ENCODE measurements around the gene SHC3.

SHC3 gene

GRCh38 chr9:89172398-89172797 is 6.2 kb downstream of the SHC3 start:
- no CpG with 5 or more reads among the region's 2 CpGs for WGBS (ENCODE audit: insufficient coverage, insufficient read length)
- Histone ChIP-seq H3K4me1 (ENCODE audit: control insufficient read depth, insufficient read depth, low read length) (no peaks in the 10 kb centered on the region), H3K9me3 (ENCODE audit: control insufficient read depth, insufficient read depth, low read length) (no peaks in the 10 kb centered on the region), H3K36me3 (ENCODE audit: control insufficient read depth, insufficient read depth, low read length) (no peaks in the 10 kb centered on the region), H3K27me3 (ENCODE audit: control insufficient read depth, insufficient read depth, low read length) (peaks cover 7% of the 10 kb centered on the region), H3K27ac (ENCODE audit: low read length) (no peak overlapping the region), H3K4me3 (ENCODE audit: low read length) (no peak overlapping the region)
- no peak for DNase-seq (ENCODE audit: low read depth, low spot score)

GRCh38 chr9:89171693-89172092 is 6.9 kb downstream of the SHC3 start:
- Histone ChIP-seq H3K27me3 (ENCODE audit: control insufficient read depth, insufficient read depth, low read length) (peaks cover 2% of the 10 kb centered on the region; the same call in 1 of the 2 replicates), H3K27ac (ENCODE audit: low read length) (no peak overlapping the region), H3K9me3 (ENCODE audit: control insufficient read depth, insufficient read depth, low read length) (no peaks in the 10 kb centered on the region), H3K4me1 (ENCODE audit: control insufficient read depth, insufficient read depth, low read length) (no peaks in the 10 kb centered on the region), H3K4me3 (ENCODE audit: low read length) (no peak overlapping the region), H3K36me3 (ENCODE audit: control insufficient read depth, insufficient read depth, low read length) (no peaks in the 10 kb centered on the region)
- WGBS (ENCODE audit: insufficient coverage, insufficient read length): no CpG with 5 or more reads among the region's 4 CpGs
- no peak for DNase-seq (ENCODE audit: low read depth, low spot score)

GRCh38 chr9:89171231-89171630 is 7.4 kb downstream of the SHC3 start:
- Histone ChIP-seq H3K4me1 (ENCODE audit: control insufficient read depth, insufficient read depth, low read length) (no peaks in the 10 kb centered on the region), H3K4me3 (ENCODE audit: low read length) (no peak overlapping the region), H3K27me3 (ENCODE audit: control insufficient read depth, insufficient read depth, low read length) (peaks cover 2% of the 10 kb centered on the region; the same call in 1 of the 2 replicates), H3K9me3 (ENCODE audit: control insufficient read depth, insufficient read depth, low read length) (no peaks in the 10 kb centered on the region), H3K27ac (ENCODE audit: low read length) (no peak overlapping the region), H3K36me3 (ENCODE audit: control insufficient read depth, insufficient read depth, low read length) (no peaks in the 10 kb centered on the region)
- no peak for DNase-seq (ENCODE audit: low read depth, low spot score)
- WGBS (ENCODE audit: insufficient coverage, insufficient read length): no CpG with 5 or more reads among the region's 3 CpGs

GRCh38 chr9:89168901-89169813 is 9.5 kb downstream of the SHC3 start:
- Histone ChIP-seq H3K27ac (ENCODE audit: low read length) (no peak overlapping the region), H3K4me1 (ENCODE audit: control insufficient read depth, insufficient read depth, low read length) (no peaks in the 10 kb centered on the region), H3K9me3 (ENCODE audit: control insufficient read depth, insufficient read depth, low read length) (no peaks in the 10 kb centered on the region), H3K4me3 (ENCODE audit: low read length) (no peak overlapping the region), H3K36me3 (ENCODE audit: control insufficient read depth, insufficient read depth, low read length) (no peaks in the 10 kb centered on the region), H3K27me3 (ENCODE audit: control insufficient read depth, insufficient read depth, low read length) (no peaks in the 10 kb centered on the region; the same call in 1 of the 2 replicates)
- DNase-seq (ENCODE audit: low read depth, low spot score): no peak
- no CpG with 5 or more reads among the region's 9 CpGs for WGBS (ENCODE audit: insufficient coverage, insufficient read length)

DNA sequence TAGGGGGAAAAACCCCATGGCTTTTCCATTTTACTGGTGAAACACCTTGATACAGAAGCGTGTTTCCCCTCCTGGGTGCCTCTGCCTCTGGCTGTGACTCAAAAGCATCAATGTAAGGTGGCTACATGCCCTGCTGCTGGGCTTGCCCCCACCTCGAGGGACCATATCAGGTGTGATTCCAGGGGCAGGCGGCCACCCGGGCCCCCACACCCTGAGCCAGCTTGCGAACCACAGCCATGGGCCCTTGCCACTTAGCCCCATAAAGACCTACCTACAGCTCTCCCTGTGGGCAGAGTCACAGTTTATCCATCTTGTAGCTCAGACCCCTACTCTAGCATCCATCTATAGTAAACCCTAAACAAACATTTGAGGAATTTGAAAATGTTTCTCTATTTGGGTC is 10.8 kb downstream of the SHC3 start:
- WGBS (ENCODE audit: insufficient coverage, insufficient read length): no CpG with 5 or more reads among the region's 5 CpGs

DNA sequence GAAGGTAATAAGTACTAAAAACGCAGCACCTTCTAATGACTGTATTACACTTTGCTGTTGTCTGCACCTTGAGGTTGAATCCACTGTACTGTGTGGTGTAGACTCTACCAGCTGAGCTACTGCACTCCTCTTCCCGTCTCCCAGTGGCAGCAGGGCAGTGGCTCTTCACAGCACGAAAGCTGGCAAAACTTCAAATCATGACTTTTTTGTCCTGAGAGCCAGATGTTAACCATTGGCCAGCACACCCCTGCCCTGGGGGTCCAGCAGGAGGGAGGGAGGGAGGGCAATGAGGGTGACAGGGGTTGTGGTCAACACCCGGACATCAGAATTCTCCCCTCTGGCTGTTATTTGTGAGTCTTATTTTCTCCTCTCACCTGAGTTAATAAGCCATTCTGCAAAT is 11.8 kb downstream of the SHC3 start:
- no peak overlapping the region for H3K4me3 ChIP-seq (ENCODE audit: low read length)
- H3K36me3 ChIP-seq (ENCODE audit: control insufficient read depth, insufficient read depth, low read length): no peaks in the 10 kb centered on the region
- DNase-seq (ENCODE audit: low read depth, low spot score): no peak
- no CpG with 5 or more reads among the region's 4 CpGs for WGBS (ENCODE audit: insufficient coverage, insufficient read length)
- H3K27ac ChIP-seq (ENCODE audit: low read length): no peak overlapping the region
- H3K27me3 ChIP-seq (ENCODE audit: control insufficient read depth, insufficient read depth, low read length): no peaks in the 10 kb centered on the region; the same call in 1 of the 2 replicates
- H3K9me3 ChIP-seq (ENCODE audit: control insufficient read depth, insufficient read depth, low read length): no peaks in the 10 kb centered on the region
- no peaks in the 10 kb centered on the region for H3K4me1 ChIP-seq (ENCODE audit: control insufficient read depth, insufficient read depth, low read length)

More for the DNA sequence above, 10.8 kb downstream of the SHC3 start:
- no peaks in the 10 kb centered on the region for H3K4me1 ChIP-seq (ENCODE audit: control insufficient read depth, insufficient read depth, low read length)
- no peak overlapping the region for H3K27ac ChIP-seq (ENCODE audit: low read length)
- no peak overlapping the region for H3K4me3 ChIP-seq (ENCODE audit: low read length)
- no peak for DNase-seq (ENCODE audit: low read depth, low spot score)
- H3K36me3 ChIP-seq (ENCODE audit: control insufficient read depth, insufficient read depth, low read length): no peaks in the 10 kb centered on the region
- no peaks in the 10 kb centered on the region for H3K9me3 ChIP-seq (ENCODE audit: control insufficient read depth, insufficient read depth, low read length)
- no peaks in the 10 kb centered on the region; the same call in 1 of the 2 replicates for H3K27me3 ChIP-seq (ENCODE audit: control insufficient read depth, insufficient read depth, low read length)

GRCh38 chr9:89165880-89166279 is 12.7 kb downstream of the SHC3 start:
- no peak for DNase-seq (ENCODE audit: low read depth, low spot score)
- WGBS (ENCODE audit: insufficient coverage, insufficient read length): no CpG with 5 or more reads among the region's 6 CpGs
- Histone ChIP-seq H3K9me3 (ENCODE audit: control insufficient read depth, insufficient read depth, low read length) (no peaks in the 10 kb centered on the region), H3K4me3 (ENCODE audit: low read length) (no peak overlapping the region), H3K27ac (ENCODE audit: low read length) (no peak overlapping the region), H3K36me3 (ENCODE audit: control insufficient read depth, insufficient read depth, low read length) (no peaks in the 10 kb centered on the region), H3K4me1 (ENCODE audit: control insufficient read depth, insufficient read depth, low read length) (peaks cover 2% of the 10 kb centered on the region; the same call in 1 of the 2 replicates), H3K27me3 (ENCODE audit: control insufficient read depth, insufficient read depth, low read length) (no peaks in the 10 kb centered on the region; the same call in 1 of the 2 replicates)

DNA sequence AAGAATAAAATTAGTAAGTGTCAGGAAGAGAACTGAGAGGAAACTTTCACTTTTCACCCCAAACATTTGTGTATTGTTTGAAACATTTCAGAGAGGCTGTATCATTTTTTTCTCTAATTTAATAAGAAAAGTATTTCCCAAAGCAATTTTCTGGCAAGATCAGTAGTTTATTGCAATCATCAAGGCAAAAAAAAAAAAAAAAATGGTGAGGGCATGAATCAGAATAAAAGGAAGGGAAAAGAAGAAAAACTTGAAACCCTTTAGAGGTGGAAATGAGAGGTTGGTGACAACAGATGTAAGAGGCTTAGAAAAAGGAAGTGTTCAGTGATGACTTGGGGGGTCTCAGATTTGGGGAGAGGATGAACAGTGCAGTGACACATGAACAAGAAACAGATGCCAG is 13.3 kb downstream of the SHC3 start:
- DNase-seq (ENCODE audit: low read depth, low spot score): no peak
- H3K27ac ChIP-seq (ENCODE audit: low read length): no peak overlapping the region
- no peaks in the 10 kb centered on the region; the same call in 1 of the 2 replicates for H3K27me3 ChIP-seq (ENCODE audit: control insufficient read depth, insufficient read depth, low read length)

DNA sequence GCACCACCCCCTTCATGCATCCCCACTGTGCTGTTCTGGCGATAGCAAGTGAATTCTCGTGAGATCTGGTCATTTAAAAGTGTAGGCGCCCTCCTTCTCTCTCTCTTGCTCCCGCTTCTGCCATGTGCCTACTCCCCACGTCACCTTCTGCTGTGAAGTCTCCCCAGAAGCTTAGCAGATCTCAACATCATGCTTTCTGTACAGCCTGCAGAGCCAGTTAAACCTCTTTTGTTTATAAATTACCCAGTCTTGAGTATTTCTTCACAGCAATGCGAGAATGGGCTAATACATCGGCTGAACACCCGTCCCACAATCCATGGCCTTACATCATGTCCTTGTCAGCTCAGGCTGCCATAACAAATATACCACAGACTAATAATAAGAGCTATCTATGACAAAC is 17.4 kb downstream of the SHC3 start:
- H3K4me1 ChIP-seq (ENCODE audit: control insufficient read depth, insufficient read depth, low read length): peaks cover 2% of the 10 kb centered on the region; the same call in 1 of the 2 replicates
- no peaks in the 10 kb centered on the region for H3K36me3 ChIP-seq (ENCODE audit: control insufficient read depth, insufficient read depth, low read length)
- no peak for DNase-seq (ENCODE audit: low read depth, low spot score)
- no CpG with 5 or more reads among the region's 8 CpGs for WGBS (ENCODE audit: insufficient coverage, insufficient read length)
- H3K27me3 ChIP-seq (ENCODE audit: control insufficient read depth, insufficient read depth, low read length): no peaks in the 10 kb centered on the region
- H3K4me3 ChIP-seq (ENCODE audit: low read length): no peak overlapping the region
- no peak overlapping the region for H3K27ac ChIP-seq (ENCODE audit: low read length)
- no peaks in the 10 kb centered on the region for H3K9me3 ChIP-seq (ENCODE audit: control insufficient read depth, insufficient read depth, low read length)

More for the DNA sequence above, 13.3 kb downstream of the SHC3 start:
- no peak overlapping the region for H3K4me3 ChIP-seq (ENCODE audit: low read length)
- H3K4me1 ChIP-seq (ENCODE audit: control insufficient read depth, insufficient read depth, low read length): peaks cover 2% of the 10 kb centered on the region; the same call in 1 of the 2 replicates
- H3K9me3 ChIP-seq (ENCODE audit: control insufficient read depth, insufficient read depth, low read length): no peaks in the 10 kb centered on the region
- no peaks in the 10 kb centered on the region for H3K36me3 ChIP-seq (ENCODE audit: control insufficient read depth, insufficient read depth, low read length)

DNA sequence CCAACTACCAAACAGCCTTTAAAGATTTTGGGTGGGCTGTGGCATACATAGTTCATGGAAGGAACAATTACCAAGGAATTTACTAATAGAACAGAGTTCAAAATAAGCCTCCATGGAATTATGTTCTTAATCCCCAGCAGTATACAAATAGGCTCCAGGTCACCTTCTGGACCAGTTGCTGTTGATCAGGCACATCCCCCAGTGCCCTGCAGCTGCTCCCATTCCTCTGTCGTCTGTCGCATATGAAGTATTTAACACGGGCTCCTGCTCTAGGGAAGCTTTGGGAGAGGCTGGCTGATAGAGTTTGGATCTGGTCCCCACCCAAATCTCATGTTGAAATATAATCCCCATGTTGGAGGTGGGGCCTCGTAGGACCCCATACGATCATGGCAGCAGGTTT is 17.8 kb downstream of the SHC3 start:
- no peaks in the 10 kb centered on the region for H3K9me3 ChIP-seq (ENCODE audit: control insufficient read depth, insufficient read depth, low read length)
- no peaks in the 10 kb centered on the region for H3K36me3 ChIP-seq (ENCODE audit: control insufficient read depth, insufficient read depth, low read length)
- H3K27ac ChIP-seq (ENCODE audit: low read length): no peak overlapping the region
- no peaks in the 10 kb centered on the region for H3K27me3 ChIP-seq (ENCODE audit: control insufficient read depth, insufficient read depth, low read length)
- no CpG with 5 or more reads among the region's 5 CpGs for WGBS (ENCODE audit: insufficient coverage, insufficient read length)
- peaks cover 2% of the 10 kb centered on the region; the same call in 1 of the 2 replicates for H3K4me1 ChIP-seq (ENCODE audit: control insufficient read depth, insufficient read depth, low read length)
- DNase-seq (ENCODE audit: low read depth, low spot score): no peak
- no peak overlapping the region for H3K4me3 ChIP-seq (ENCODE audit: low read length)

All from iPS DF 6.9 (cell line).